Activated naive CD4-positive, alpha-beta T cell treated with anti-CD3 and anti-CD28 coated beads, Interleukin-2, amount 50 U/mL, for 24 hours (primary cell): Measurements from ENCODE around the gene INTS15.
A peak's percentile ranks its signal among the peaks of the same experiment; 100 is the strongest.
"Not testable (repeated sequence)": the region's sequence is repeated elsewhere in the genome, so short reads cannot be mapped to it uniquely, and the experiment has no call there.

Source experiments
- H3K27ac Mint-ChIP-seq: one replicate; pipeline ENCODE4 v1.8.0; 2021; ENCODE audit warnings: mild to moderate bottlenecking, mixed read lengths
- H3K27me3 Mint-ChIP-seq: one replicate; pipeline ENCODE4 v1.8.0; 2021; ENCODE audit warnings: mixed read lengths
- H3K36me3 Mint-ChIP-seq: one replicate; pipeline ENCODE4 v1.8.0; 2021; ENCODE audit warnings: mixed read lengths
- H3K4me1 Mint-ChIP-seq: one replicate; pipeline ENCODE4 v1.8.0; 2021; ENCODE audit warnings: mixed read lengths
- H3K4me3 Mint-ChIP-seq: one replicate; pipeline ENCODE4 v1.8.0; 2021; ENCODE audit warnings: mild to moderate bottlenecking, mixed read lengths
- H3K9me3 Mint-ChIP-seq: one replicate; pipeline ENCODE4 v1.8.0; 2021; ENCODE audit warnings: mixed read lengths

Gene INTS15

DNA sequence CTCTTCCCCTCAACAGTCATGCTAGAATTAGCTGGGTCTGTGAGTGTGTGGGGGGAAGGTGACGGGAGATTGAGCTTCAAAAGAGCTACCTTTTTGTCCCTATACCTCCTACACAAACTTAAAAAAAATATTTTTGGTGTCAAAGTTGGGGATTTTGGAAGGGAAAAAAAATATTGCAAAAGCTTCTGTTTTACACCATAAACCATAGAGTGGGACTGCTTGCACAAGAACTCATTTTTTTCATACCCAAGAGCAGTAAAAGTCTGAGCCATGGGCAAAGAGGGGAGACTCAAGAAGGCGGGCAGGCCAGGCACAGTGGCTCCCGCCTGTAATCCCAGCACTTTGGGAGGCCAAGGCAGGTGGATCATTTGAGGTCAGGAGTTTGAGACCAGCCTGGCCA is 21.9 kb upstream of the INTS15 start:
- Mint-ChIP-seq H3K4me3 (no peak overlapping the region), H3K36me3 (no peaks in the 10 kb centered on the region), H3K9me3 (no peaks in the 10 kb centered on the region), H3K4me1 (no peaks in the 10 kb centered on the region), H3K27me3 (no peaks in the 10 kb centered on the region), H3K27ac (no peak overlapping the region)

GRCh38 chr7:6571160-6571779 is 18.6 kb upstream of the INTS15 start:
- Mint-ChIP-seq H3K9me3 (no peaks in the 10 kb centered on the region), H3K27me3 (no peaks in the 10 kb centered on the region), H3K36me3 (no peaks in the 10 kb centered on the region), H3K4me1 (no peaks in the 10 kb centered on the region), H3K4me3 (no peak overlapping the region), H3K27ac (no peak overlapping the region)

GRCh38 chr7:6575281-6576023 is 14.4 kb upstream of the INTS15 start:
- H3K9me3 Mint-ChIP-seq = no peaks in the 10 kb centered on the region
- no peaks in the 10 kb centered on the region for H3K27me3 Mint-ChIP-seq
- H3K4me1 Mint-ChIP-seq = peaks cover 11% of the 10 kb centered on the region
- H3K27ac Mint-ChIP-seq = peak overlapping the region; percentile 65
- H3K4me3 Mint-ChIP-seq = peak overlapping the region; percentile 11
- H3K36me3 Mint-ChIP-seq = peaks cover 3% of the 10 kb centered on the region

- peaks cover 3% of the 10 kb centered on the region for H3K36me3 Mint-ChIP-seq
- no peaks in the 10 kb centered on the region for H3K27me3 Mint-ChIP-seq
- H3K9me3 Mint-ChIP-seq = no peaks in the 10 kb centered on the region
- H3K4me3 Mint-ChIP-seq = peak overlapping the region; percentile 11
- H3K27ac Mint-ChIP-seq = peak overlapping the region; percentile 65
- peaks cover 11% of the 10 kb centered on the region for H3K4me1 Mint-ChIP-seq
Measured at GRCh38 chr7:6576024-6576866, 13.6 kb upstream of the INTS15 start.

- Mint-ChIP-seq H3K4me3 (peak overlapping the region; percentile 90), H3K4me1 (peaks cover 15% of the 10 kb centered on the region)
- H3K27ac Mint-ChIP-seq, H3K9me3 Mint-ChIP-seq, H3K36me3 Mint-ChIP-seq, H3K27me3 Mint-ChIP-seq: not testable (repeated sequence)
Measured at GRCh38 chr7:6576867-6577368, 12.9 kb upstream of the INTS15 start.

GRCh38 chr7:6577369-6578113 is 12.3 kb upstream of the INTS15 start, which contains the start of gene ZDHHC4:
Gene ZDHHC4 (plus strand): TSS chr7:6577454. CDS start chr7:6580562, 3,108 bp downstream.
- Mint-ChIP-seq H3K36me3 (peaks cover 3% of the 10 kb centered on the region), H3K27ac (peak within 1 kb of the TSS; percentile 93), H3K4me1 (peaks cover 15% of the 10 kb centered on the region), H3K4me3 (peak within 1 kb of the TSS; percentile 90), H3K27me3 (no peaks in the 10 kb centered on the region), H3K9me3 (no peaks in the 10 kb centered on the region)

DNA sequence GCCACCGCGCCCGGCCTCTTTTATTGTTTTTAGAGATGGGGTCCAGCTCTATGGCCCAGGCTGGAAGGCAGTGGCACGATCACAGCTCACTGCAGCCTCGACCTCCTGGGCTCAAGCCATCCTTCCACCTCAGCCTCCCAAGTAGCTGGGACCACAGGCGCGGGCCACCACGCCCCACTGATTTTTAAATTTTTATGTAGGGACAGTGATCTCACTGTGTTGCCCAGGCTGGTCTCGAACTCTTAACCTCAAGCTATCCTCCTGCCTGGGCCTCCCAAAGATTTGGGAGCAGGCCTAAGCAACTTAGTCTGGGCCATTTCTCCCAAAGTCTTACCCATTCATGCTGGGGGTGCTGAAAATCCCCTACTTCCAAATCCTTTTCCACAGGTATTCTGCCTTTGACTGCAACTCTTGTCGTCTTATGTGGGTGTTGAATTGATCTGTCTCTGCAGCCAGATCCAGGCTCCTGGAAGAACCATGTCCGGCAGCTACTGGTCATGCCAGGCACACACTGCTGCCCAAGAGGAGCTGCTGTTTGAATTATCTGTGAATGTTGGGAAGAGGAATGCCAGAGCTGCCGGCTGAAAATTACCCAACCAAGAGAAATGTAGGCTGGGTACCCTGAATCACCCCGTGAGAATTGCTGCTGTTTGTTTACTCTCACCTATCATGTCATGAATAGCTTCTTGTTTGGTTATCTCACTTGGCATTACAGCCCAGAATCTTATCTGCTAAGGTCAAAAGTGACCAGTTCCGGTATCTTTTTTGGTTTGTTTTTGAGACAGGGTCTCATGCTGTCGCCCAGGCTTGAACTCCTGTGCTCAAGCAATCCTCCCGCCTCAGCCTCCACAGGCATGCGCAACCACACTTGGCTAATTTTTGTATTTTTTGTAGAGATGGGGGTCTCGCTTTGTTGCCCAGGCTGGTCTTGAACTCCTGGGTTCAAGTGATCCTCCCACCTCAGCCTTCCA is 11.4 kb upstream of the INTS15 start:
- Mint-ChIP-seq H3K36me3 (peaks cover 3% of the 10 kb centered on the region), H3K27me3 (no peaks in the 10 kb centered on the region), H3K9me3 (no peaks in the 10 kb centered on the region), H3K4me3 (peak overlapping the region; percentile 90), H3K4me1 (peaks cover 15% of the 10 kb centered on the region), H3K27ac (peak overlapping the region; percentile 93)

- Mint-ChIP-seq H3K4me3 (peak overlapping the region; percentile 90), H3K27ac (peak overlapping the region; percentile 43)
Measured at GRCh38 chr7:6579446-6579845, 10.4 kb upstream of the INTS15 start.

GRCh38 chr7:6585746-6586432 is 3.9 kb upstream of the INTS15 start:
- peaks cover 10% of the 10 kb centered on the region for H3K36me3 Mint-ChIP-seq
- not testable (repeated sequence) for H3K27me3 Mint-ChIP-seq, H3K27ac Mint-ChIP-seq, H3K9me3 Mint-ChIP-seq, H3K4me3 Mint-ChIP-seq
- peaks cover 16% of the 10 kb centered on the region for H3K4me1 Mint-ChIP-seq

More at GRCh38 chr7:6579446-6579845, 10.4 kb upstream of the INTS15 start:
- H3K27me3 Mint-ChIP-seq = no peaks in the 10 kb centered on the region
- H3K36me3 Mint-ChIP-seq = peaks cover 3% of the 10 kb centered on the region
- no peaks in the 10 kb centered on the region for H3K9me3 Mint-ChIP-seq
- peaks cover 15% of the 10 kb centered on the region for H3K4me1 Mint-ChIP-seq

- Mint-ChIP-seq H3K27me3 (no peaks in the 10 kb centered on the region), H3K36me3 (peaks cover 17% of the 10 kb centered on the region), H3K4me1 (peaks cover 25% of the 10 kb centered on the region), H3K4me3 (peak overlapping the region; percentile 15), H3K9me3 (no peaks in the 10 kb centered on the region), H3K27ac (peak overlapping the region; percentile 70)
Measured at GRCh38 chr7:6588566-6588965, 1.3 kb upstream of the INTS15 start.

GRCh38 chr7:6589151-6589828 is 531 bp upstream of the INTS15 start:
- Mint-ChIP-seq H3K4me1 (peaks cover 25% of the 10 kb centered on the region), H3K27ac (peak overlapping the region; percentile 95), H3K36me3 (peaks cover 17% of the 10 kb centered on the region), H3K9me3 (no peaks in the 10 kb centered on the region), H3K4me3 (peak overlapping the region; percentile 81), H3K27me3 (no peaks in the 10 kb centered on the region)

GRCh38 chr7:6590645-6591110 is 857 bp downstream of the INTS15 start:
- peaks cover 19% of the 10 kb centered on the region for H3K36me3 Mint-ChIP-seq

DNA sequence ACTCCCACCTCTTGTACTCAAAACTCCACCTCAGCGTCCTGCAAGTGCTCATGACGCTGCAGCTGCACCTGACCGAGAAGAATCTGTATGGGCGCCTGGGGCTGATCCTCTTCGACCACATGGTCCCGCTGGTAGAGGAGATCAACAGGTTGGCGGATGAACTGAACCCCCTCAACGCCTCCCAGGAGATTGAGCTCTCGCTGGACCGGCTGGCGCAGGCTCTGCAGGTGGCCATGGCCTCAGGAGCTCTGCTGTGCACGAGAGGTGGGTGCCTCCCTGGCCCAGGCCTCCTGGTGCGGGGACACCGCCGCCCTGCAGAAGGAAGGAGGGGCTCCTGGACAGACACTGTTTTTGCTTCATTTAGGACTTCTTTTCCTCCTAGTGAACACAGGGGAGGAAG is 10.3 kb downstream of the INTS15 start:
- peaks cover 12% of the 10 kb centered on the region for H3K36me3 Mint-ChIP-seq
- H3K27ac Mint-ChIP-seq = no peak overlapping the region
- H3K4me3 Mint-ChIP-seq = no peak overlapping the region
- no peaks in the 10 kb centered on the region for H3K9me3 Mint-ChIP-seq
- no peaks in the 10 kb centered on the region for H3K27me3 Mint-ChIP-seq
- peaks cover 7% of the 10 kb centered on the region for H3K4me1 Mint-ChIP-seq

More at GRCh38 chr7:6590645-6591110, 857 bp downstream of the INTS15 start:
- peaks cover 25% of the 10 kb centered on the region for H3K4me1 Mint-ChIP-seq
- no peaks in the 10 kb centered on the region for H3K9me3 Mint-ChIP-seq
- H3K27ac Mint-ChIP-seq = peak overlapping the region; percentile 96
- no peaks in the 10 kb centered on the region for H3K27me3 Mint-ChIP-seq
- H3K4me3 Mint-ChIP-seq = peak overlapping the region; percentile 98
